Neural cell (in vitro differentiated cells): ENCODE measurements around the gene CHRNB4.

ENCODE experiments used
- CTCF ChIP-seq: fragments of 450-650 bp; IDR thresholded peaks from 2 replicates; pipeline ENCODE4 v1.5.1; 2014; ENCODE audit warnings: antibody characterized with exemption, mild to moderate bottlenecking, moderate library complexity; ENCODE audit not compliant: poor library complexity, severe bottlenecking
- EP300 ChIP-seq: fragments of 450-650 bp; conservative IDR thresholded peaks from 2 replicates; pipeline ENCODE4 v1.6.1; 2014; ENCODE audit warnings: antibody characterized with exemption, mild to moderate bottlenecking, moderate library complexity; ENCODE audit not compliant: poor library complexity, severe bottlenecking
- EZH2 ChIP-seq: fragments of 200-600, 300-800 bp; shearing (Covaris generic), sonication (generic); IDR thresholded peaks from 2 replicates; pipeline ENCODE4 v1.6.1; 2014; ENCODE audit warnings: antibody characterized with exemption, low read length, borderline replicate concordance, mild to moderate bottlenecking; ENCODE audit not compliant: insufficient read depth, poor library complexity, severe bottlenecking
- MXI1 ChIP-seq: fragments of 450-650 bp; conservative IDR thresholded peaks from 2 replicates; pipeline ENCODE4 v1.6.1; 2014; ENCODE audit warnings: antibody characterized with exemption, mild to moderate bottlenecking; ENCODE audit not compliant: poor library complexity, severe bottlenecking
- POLR2AphosphoS5 ChIP-seq: IDR thresholded peaks from 2 replicates; pipeline ENCODE4 v1.6.1; 2012
- RAD21 ChIP-seq: fragments of 450-650 bp; conservative IDR thresholded peaks from 2 replicates; pipeline ENCODE4 v1.6.1; 2014; ENCODE audit warnings: antibody characterized with exemption, mild to moderate bottlenecking, moderate library complexity
- SMC3 ChIP-seq: fragments of 450-650 bp; conservative IDR thresholded peaks from 2 replicates; pipeline ENCODE4 v1.6.1; 2014; ENCODE audit warnings: antibody characterized with exemption, mild to moderate bottlenecking, moderate library complexity; ENCODE audit not compliant: poor library complexity
- TAF1 ChIP-seq: IDR thresholded peaks from 2 replicates; pipeline ENCODE4 v1.6.1; 2012; ENCODE audit warnings: low read depth
- TF ChIP-seq, protein P1 (sequence below): IDR thresholded peaks from 2 replicates; pipeline ENCODE4 v1.6.1; 2012; ENCODE audit warnings: borderline replicate concordance

DNA sequence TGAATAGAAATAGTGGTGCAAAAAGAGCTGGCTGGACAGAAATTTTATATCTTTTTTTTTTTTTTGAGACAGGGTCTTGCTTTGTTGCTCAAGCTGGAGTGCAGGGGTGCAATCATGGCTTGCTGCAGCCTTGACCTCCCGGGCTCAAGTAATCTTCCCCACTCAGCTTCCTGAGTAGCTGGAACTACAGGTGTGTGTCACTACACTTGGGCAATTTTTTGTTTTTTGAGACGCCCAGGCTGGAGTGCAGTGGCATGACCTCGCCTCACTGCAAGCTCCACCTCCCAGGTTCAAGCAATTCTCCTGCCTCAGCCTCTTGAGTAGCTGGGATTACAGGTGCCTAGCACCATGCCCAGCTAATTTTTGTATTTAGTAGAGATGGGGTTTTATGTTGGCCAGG is 42.7 kb downstream of the CHRNB4 start:
- TF ChIP-seq POLR2AphosphoS5 (no peak), CTCF (no peak), EP300 (no peak), EZH2 (no peak), MXI1 (no peak), TAF1 (no peak), SMC3 (no peak), RAD21 (no peak)
- TF ChIP-seq, protein P1, sequence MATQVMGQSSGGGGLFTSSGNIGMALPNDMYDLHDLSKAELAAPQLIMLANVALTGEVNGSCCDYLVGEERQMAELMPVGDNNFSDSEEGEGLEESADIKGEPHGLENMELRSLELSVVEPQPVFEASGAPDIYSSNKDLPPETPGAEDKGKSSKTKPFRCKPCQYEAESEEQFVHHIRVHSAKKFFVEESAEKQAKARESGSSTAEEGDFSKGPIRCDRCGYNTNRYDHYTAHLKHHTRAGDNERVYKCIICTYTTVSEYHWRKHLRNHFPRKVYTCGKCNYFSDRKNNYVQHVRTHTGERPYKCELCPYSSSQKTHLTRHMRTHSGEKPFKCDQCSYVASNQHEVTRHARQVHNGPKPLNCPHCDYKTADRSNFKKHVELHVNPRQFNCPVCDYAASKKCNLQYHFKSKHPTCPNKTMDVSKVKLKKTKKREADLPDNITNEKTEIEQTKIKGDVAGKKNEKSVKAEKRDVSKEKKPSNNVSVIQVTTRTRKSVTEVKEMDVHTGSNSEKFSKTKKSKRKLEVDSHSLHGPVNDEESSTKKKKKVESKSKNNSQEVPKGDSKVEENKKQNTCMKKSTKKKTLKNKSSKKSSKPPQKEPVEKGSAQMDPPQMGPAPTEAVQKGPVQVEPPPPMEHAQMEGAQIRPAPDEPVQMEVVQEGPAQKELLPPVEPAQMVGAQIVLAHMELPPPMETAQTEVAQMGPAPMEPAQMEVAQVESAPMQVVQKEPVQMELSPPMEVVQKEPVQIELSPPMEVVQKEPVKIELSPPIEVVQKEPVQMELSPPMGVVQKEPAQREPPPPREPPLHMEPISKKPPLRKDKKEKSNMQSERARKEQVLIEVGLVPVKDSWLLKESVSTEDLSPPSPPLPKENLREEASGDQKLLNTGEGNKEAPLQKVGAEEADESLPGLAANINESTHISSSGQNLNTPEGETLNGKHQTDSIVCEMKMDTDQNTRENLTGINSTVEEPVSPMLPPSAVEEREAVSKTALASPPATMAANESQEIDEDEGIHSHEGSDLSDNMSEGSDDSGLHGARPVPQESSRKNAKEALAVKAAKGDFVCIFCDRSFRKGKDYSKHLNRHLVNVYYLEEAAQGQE, result no peak
